ENCODE measurements around the gene LRGUK.

Gene LRGUK

GRCh38 chr7:134113655-134114054, 13.5 kb upstream of the LRGUK start:
- H3K9me3 Mint-ChIP-seq = peaks cover 9% of the 10 kb centered on the region
- H3K4me1 Mint-ChIP-seq = no peaks in the 10 kb centered on the region
- no peaks in the 10 kb centered on the region for H3K36me3 Mint-ChIP-seq
- peaks cover 1% of the 10 kb centered on the region for H3K27me3 Mint-ChIP-seq
- H3K27ac Mint-ChIP-seq = no peak overlapping the region
- no peak overlapping the region for H3K4me3 Mint-ChIP-seq

GRCh38 chr7:134114992-134115391, 12.1 kb upstream of the LRGUK start:
- peaks cover 1% of the 10 kb centered on the region for H3K27me3 Mint-ChIP-seq
- no peaks in the 10 kb centered on the region for H3K36me3 Mint-ChIP-seq
- no peak overlapping the region for H3K27ac Mint-ChIP-seq
- H3K4me1 Mint-ChIP-seq = no peaks in the 10 kb centered on the region
- H3K9me3 Mint-ChIP-seq = peaks cover 9% of the 10 kb centered on the region
- H3K4me3 Mint-ChIP-seq = no peak overlapping the region

- no peak overlapping the region for H3K4me3 Mint-ChIP-seq
- peaks cover 9% of the 10 kb centered on the region for H3K9me3 Mint-ChIP-seq
- H3K27ac Mint-ChIP-seq = no peak overlapping the region
- no peaks in the 10 kb centered on the region for H3K36me3 Mint-ChIP-seq
- H3K27me3 Mint-ChIP-seq = peaks cover 1% of the 10 kb centered on the region
- no peaks in the 10 kb centered on the region for H3K4me1 Mint-ChIP-seq
Observed at GRCh38 chr7:134120405-134120804, 6.7 kb upstream of the LRGUK start.

- H3K36me3 Mint-ChIP-seq = no peaks in the 10 kb centered on the region
- peaks cover 9% of the 10 kb centered on the region for H3K9me3 Mint-ChIP-seq
- H3K4me3 Mint-ChIP-seq = no peak overlapping the region
- no peaks in the 10 kb centered on the region for H3K4me1 Mint-ChIP-seq
- H3K27me3 Mint-ChIP-seq = peaks cover 1% of the 10 kb centered on the region
- H3K27ac Mint-ChIP-seq = no peak overlapping the region
Observed at GRCh38 chr7:134121632-134122139, 5.5 kb upstream of the LRGUK start.

GRCh38 chr7:134122980-134123379, 4.2 kb upstream of the LRGUK start:
- Mint-ChIP-seq H3K4me3 (no peak overlapping the region), H3K4me1 (peaks cover 5% of the 10 kb centered on the region), H3K27ac (no peak overlapping the region), H3K27me3 (no peaks in the 10 kb centered on the region), H3K36me3 (no peaks in the 10 kb centered on the region), H3K9me3 (peaks cover 4% of the 10 kb centered on the region)

- H3K4me1 Mint-ChIP-seq = peaks cover 11% of the 10 kb centered on the region
- H3K9me3 Mint-ChIP-seq = no peaks in the 10 kb centered on the region
- H3K36me3 Mint-ChIP-seq = no peaks in the 10 kb centered on the region
- no peak overlapping the region for H3K27ac Mint-ChIP-seq
- no peak overlapping the region for H3K4me3 Mint-ChIP-seq
- H3K27me3 Mint-ChIP-seq = peaks cover 3% of the 10 kb centered on the region
Observed at GRCh38 chr7:134126146-134126545, 994 bp upstream of the LRGUK start.

- no peaks in the 10 kb centered on the region for H3K9me3 Mint-ChIP-seq
- H3K27me3 Mint-ChIP-seq = peaks cover 7% of the 10 kb centered on the region
- peak overlapping the region; percentile 9 for H3K27ac Mint-ChIP-seq
- H3K36me3 Mint-ChIP-seq = no peaks in the 10 kb centered on the region
- peak overlapping the region; percentile 85 for H3K4me3 Mint-ChIP-seq
- peaks cover 11% of the 10 kb centered on the region for H3K4me1 Mint-ChIP-seq
Observed at GRCh38 chr7:134126596-134126965, 559 bp upstream of the LRGUK start.

GRCh38 chr7:134128829-134129228, 1.7 kb downstream of the LRGUK start:
- no peak overlapping the region for H3K27ac Mint-ChIP-seq
- H3K27me3 Mint-ChIP-seq = peaks cover 13% of the 10 kb centered on the region
- H3K36me3 Mint-ChIP-seq = no peaks in the 10 kb centered on the region
- H3K4me1 Mint-ChIP-seq = peaks cover 11% of the 10 kb centered on the region
- no peaks in the 10 kb centered on the region for H3K9me3 Mint-ChIP-seq
- no peak overlapping the region for H3K4me3 Mint-ChIP-seq

- Mint-ChIP-seq H3K9me3 (no peaks in the 10 kb centered on the region), H3K27me3 (peaks cover 15% of the 10 kb centered on the region), H3K4me3 (no peak overlapping the region), H3K27ac (no peak overlapping the region), H3K36me3 (no peaks in the 10 kb centered on the region), H3K4me1 (peaks cover 11% of the 10 kb centered on the region)
Observed at GRCh38 chr7:134129856-134130523, 2.9 kb downstream of the LRGUK start.

GRCh38 chr7:134134004-134134403, 6.9 kb downstream of the LRGUK start:
- H3K4me1 Mint-ChIP-seq = no peaks in the 10 kb centered on the region
- no peaks in the 10 kb centered on the region for H3K36me3 Mint-ChIP-seq
- no peak overlapping the region for H3K27ac Mint-ChIP-seq
- H3K4me3 Mint-ChIP-seq = no peak overlapping the region
- H3K27me3 Mint-ChIP-seq = peaks cover 14% of the 10 kb centered on the region
- H3K9me3 Mint-ChIP-seq = no peaks in the 10 kb centered on the region

- Mint-ChIP-seq H3K36me3 (no peaks in the 10 kb centered on the region), H3K4me3 (no peak overlapping the region), H3K27ac (no peak overlapping the region), H3K4me1 (no peaks in the 10 kb centered on the region), H3K9me3 (no peaks in the 10 kb centered on the region), H3K27me3 (no peaks in the 10 kb centered on the region)
Observed at GRCh38 chr7:134140889-134141867, 14.0 kb downstream of the LRGUK start.

- H3K27ac Mint-ChIP-seq = no peak overlapping the region
- no peak overlapping the region for H3K4me3 Mint-ChIP-seq
Observed at GRCh38 chr7:134141868-134142264, 14.7 kb downstream of the LRGUK start.

GRCh38 chr7:134153493-134154136, 26.5 kb downstream of the LRGUK start:
- Mint-ChIP-seq H3K4me1 (no peaks in the 10 kb centered on the region), H3K9me3 (no peaks in the 10 kb centered on the region), H3K27me3 (peaks cover 3% of the 10 kb centered on the region), H3K27ac (no peak overlapping the region), H3K4me3 (no peak overlapping the region), H3K36me3 (no peaks in the 10 kb centered on the region)

More at GRCh38 chr7:134141868-134142264, 14.7 kb downstream of the LRGUK start:
- Mint-ChIP-seq H3K36me3 (no peaks in the 10 kb centered on the region), H3K4me1 (no peaks in the 10 kb centered on the region), H3K9me3 (no peaks in the 10 kb centered on the region), H3K27me3 (no peaks in the 10 kb centered on the region)

GRCh38 chr7:134154581-134155130, 27.5 kb downstream of the LRGUK start:
- no peak overlapping the region for H3K4me3 Mint-ChIP-seq
- H3K9me3 Mint-ChIP-seq = no peaks in the 10 kb centered on the region
- H3K27me3 Mint-ChIP-seq = peaks cover 5% of the 10 kb centered on the region

GRCh38 chr7:134155206-134155605, 28.1 kb downstream of the LRGUK start:
- no peak overlapping the region for H3K27ac Mint-ChIP-seq
- H3K36me3 Mint-ChIP-seq = no peaks in the 10 kb centered on the region
- peaks cover 7% of the 10 kb centered on the region for H3K27me3 Mint-ChIP-seq
- no peaks in the 10 kb centered on the region for H3K9me3 Mint-ChIP-seq
- no peaks in the 10 kb centered on the region for H3K4me1 Mint-ChIP-seq
- H3K4me3 Mint-ChIP-seq = no peak overlapping the region

More at GRCh38 chr7:134154581-134155130, 27.5 kb downstream of the LRGUK start:
- Mint-ChIP-seq H3K27ac (no peak overlapping the region), H3K4me1 (no peaks in the 10 kb centered on the region), H3K36me3 (no peaks in the 10 kb centered on the region)
